Body of pancreas (tissue), 4 donors: ENCODE measurements around the gene TSKS. TPM values are rescaled to one million over a fixed set of nuclear protein-coding genes. Genes with fewer than 3 reads are reported as not detected.
A peak's percentile ranks its signal among the peaks of the same experiment; 100 is the strongest.

Experiments used
- ATAC-seq: fragments of 150-250 bp; one replicate; pipeline ENCODE4 v1.9.1; 2016
- DNase-seq, 4 donors: peaks; one replicate each; pipeline ENCODE4 v3.0.0-alpha.2; 2019
- H3K27ac ChIP-seq, 4 donors: fragments of 200-600 bp; sonication (generic); 1 replicate in 3 of 4; 2 replicates in 1 of 4; pipeline versions ENCODE4 v1.5.1 to v1.6.1; 2016 to 2019; ENCODE audit warnings: mild to moderate bottlenecking in 1 of 4, mixed read lengths in 1 of 4, moderate library complexity in 1 of 4
- H3K27me3 ChIP-seq, 2 donors: fragments of 200-600 bp; sonication (generic); one replicate each; pipeline ENCODE4 v1.6.0; 2016; ENCODE audit warnings: mild to moderate bottlenecking in 1 of 2
- H3K36me3 ChIP-seq, 2 donors: fragments of 200-600 bp; sonication (generic); replicated peaks in 1 of 2; 2 replicates each; pipeline ENCODE4 v1.5.1; 2016; ENCODE audit warnings: low read depth in 2 of 2; ENCODE audit not compliant: insufficient read depth in 1 of 2
- H3K4me1 ChIP-seq: fragments of 200-600 bp; sonication (generic); one replicate; pipeline ENCODE4 v1.6.0; 2016
- H3K4me3 ChIP-seq, 2 donors: fragments of 200-600 bp; sonication (generic); 1 replicate in 1 of 2; 2 replicates in 1 of 2; pipeline ENCODE4 v1.5.1; 2016 to 2019
- H3K9me3 ChIP-seq, 3 donors: fragments of 200-600 bp; sonication (generic); 1 replicate in 2 of 3; 2 replicates in 1 of 3; pipeline ENCODE4 v1.5.1; 2016
- CTCF ChIP-seq, 7 experiments: fragments of 450-650 bp in 4 of 7; fragments of 200-600 bp in 3 of 7; sonication (generic) in 3 of 7; IDR thresholded peaks; one replicate each; pipeline ENCODE4 v1.5.1; 2016 to 2019; ENCODE audit warnings: antibody characterized with exemption in 7 of 7
- POLR2A ChIP-seq, 3 donors: fragments of 450-650 bp; IDR thresholded peaks; one replicate each; pipeline ENCODE4 v1.6.1; 2016; ENCODE audit warnings: antibody characterized with exemption in 3 of 3, mild to moderate bottlenecking in 2 of 3
- WGBS, 2 donors: methylation state at CpG; one replicate each; pipeline ENCODE4 v1.1.5; 2017; 5-methylcytosine and 5-hydroxymethylcytosine counted together
- intact Hi-C: fragments of 100-400 bp; cut with DNase I; formaldehyde crosslinking; loops from one replicate; pipeline ENCODE4 v1.15.1; 2023
- total RNA-seq, 2 donors: library from RNA; depleted of rRNA; stranded (reverse); fragments of >200 nt; gene quantifications; one replicate each; pipeline ENCODE4 v1.1.0, GENCODE V29; 2016

The TSKS gene
- total RNA-seq, 2 donors from 2014 or later, result 0.52 TPM; not detected in 1

- H3K27ac ChIP-seq, result peak overlapping the region; percentile 87 to 92 (median 90)
- intact Hi-C loops, result no loop called here
- 2% methylated on average over 20 to 46 of the region's 53 CpGs for WGBS, 2 donors
These were observed 3.2 kb upstream of the TSKS start for GRCh38 chr19:49766007-49766929.

GRCh38 chr19:49764341-49764740 is 1.2 kb upstream of the TSKS start:
- H3K27ac ChIP-seq, result no peak overlapping the region
- no peak for ATAC-seq
- intact Hi-C loops, result no loop called here
- H3K27me3 ChIP-seq, result no peaks in the 10 kb centered on the region
- TF ChIP-seq POLR2A (IDR thresholded peaks at IDR 0.05) (no peak), CTCF (IDR thresholded peaks at IDR 0.05) (no peak)
- H3K36me3 ChIP-seq, result no peaks in the 10 kb centered on the region
- DNase-seq, result no peak
- H3K9me3 ChIP-seq, result no peaks in the 10 kb centered on the region
- H3K4me3 ChIP-seq, result no peak overlapping the region
- WGBS, 2 donors, result 86 to 91% methylated on average over 8 of the region's 8 CpGs
- peaks cover 24% of the 10 kb centered on the region for H3K4me1 ChIP-seq

More at GRCh38 chr19:49766007-49766929, 3.2 kb upstream of the TSKS start:
- H3K36me3 ChIP-seq, result no peaks in the 10 kb centered on the region
- H3K4me3 ChIP-seq, result no peak overlapping the region
- DNase-seq (peak; percentile 99 to 100 (median 100)), ATAC-seq (peak; percentile 92)
- H3K27me3 ChIP-seq, result no peaks in the 10 kb centered on the region
- H3K4me1 ChIP-seq, result peaks cover 24% of the 10 kb centered on the region
- H3K9me3 ChIP-seq, result no peaks in the 10 kb centered on the region
- TF ChIP-seq CTCF (IDR thresholded peaks at IDR 0.05) (no peak), POLR2A (IDR thresholded peaks at IDR 0.05) (peak; percentile 49 to 88 (median 83))

GRCh38 chr19:49761625-49762311 is 1.3 kb downstream of the TSKS start:
- H3K36me3 ChIP-seq, result no peaks in the 10 kb centered on the region
- WGBS, 2 donors, result 64% methylated on average over 9 to 15 of the region's 16 CpGs

GRCh38 chr19:49761249-49761624 is 1.9 kb downstream of the TSKS start:
- ATAC-seq (no peak), DNase-seq (no peak)
- no peak overlapping the region for H3K27ac ChIP-seq
- WGBS, 2 donors, result 63 to 64% methylated on average over 1 of the region's 1 CpG
- no peaks in the 10 kb centered on the region for H3K27me3 ChIP-seq
- H3K36me3 ChIP-seq, result no peaks in the 10 kb centered on the region
- H3K9me3 ChIP-seq, result no peaks in the 10 kb centered on the region
- H3K4me3 ChIP-seq, result no peak overlapping the region
- TF ChIP-seq POLR2A (IDR thresholded peaks at IDR 0.05), result no peak
- intact Hi-C loops, result no loop called here
- peaks cover 9% of the 10 kb centered on the region for H3K4me1 ChIP-seq

More at GRCh38 chr19:49761625-49762311, 1.3 kb downstream of the TSKS start:
- TF ChIP-seq POLR2A (IDR thresholded peaks at IDR 0.05) (no peak), CTCF (IDR thresholded peaks at IDR 0.05) (no peak)
- Histone ChIP-seq H3K4me1 (peaks cover 9% of the 10 kb centered on the region), H3K27me3 (no peaks in the 10 kb centered on the region), H3K27ac (peak overlapping the region in 1 of 4 donors; percentile 6), H3K4me3 (no peak overlapping the region), H3K9me3 (no peaks in the 10 kb centered on the region)
- DNase-seq, result peak in 1 of 4 donors; percentile 28
- no peak for ATAC-seq
- intact Hi-C loops, result no loop called here

- Histone ChIP-seq H3K4me3 (no peak overlapping the region), H3K27ac (no peak overlapping the region), H3K27me3 (no peaks in the 10 kb centered on the region), H3K36me3 (no peaks in the 10 kb centered on the region), H3K4me1 (no peaks in the 10 kb centered on the region), H3K9me3 (no peaks in the 10 kb centered on the region)
- DNase-seq, result no peak
- intact Hi-C loops, result no loop called here
- no peak for ATAC-seq
- 20 to 25% methylated on average over 7 of the region's 7 CpGs for WGBS, 2 donors
- TF ChIP-seq CTCF (IDR thresholded peaks at IDR 0.05), result no peak
- TF ChIP-seq POLR2A (IDR thresholded peaks at IDR 0.05), result no peak
These were observed 4.8 kb downstream of the TSKS start for GRCh38 chr19:49758292-49758691.
